Kidney (tissue), 14 donors: ENCODE measurements around the gene CIBAR2. TPM values are rescaled to one million over a fixed set of nuclear protein-coding genes. Genes with fewer than 3 reads are reported as not detected.

Experiments
- DNase-seq, 5 donors: peaks; one replicate each; pipeline ENCODE4 v3.0.0-alpha.2; 2013 to 2020
- FAIRE-seq: peaks from 2 replicates; lab custom pipeline; 2012; peaks lifted over from hg19 to GRCh38; lab: Jason Lieb, UNC
- H3K27ac ChIP-seq, 2 donors: one replicate each; pipeline ENCODE4 v1.7.0; 2013; ENCODE audit warnings: low read depth in 2 of 2, low read length in 2 of 2, inconsistent platforms in 1 of 2
- H3K27me3 ChIP-seq: one replicate; pipeline ENCODE4 v1.7.1; 2013; ENCODE audit warnings: low read length, inconsistent platforms; ENCODE audit not compliant: control insufficient read depth, insufficient read depth
- H3K36me3 ChIP-seq, 3 donors: one replicate each; pipeline versions ENCODE4 v1.7.0 to v1.7.1; 2013; ENCODE audit warnings: low read length in 3 of 3, control low read depth in 1 of 3, inconsistent platforms in 1 of 3; ENCODE audit not compliant: insufficient read depth in 3 of 3, control insufficient read depth in 2 of 3
- H3K4me1 ChIP-seq, 3 donors: one replicate each; pipeline versions ENCODE4 v1.7.0 to v1.7.1; 2013; ENCODE audit warnings: low read length in 3 of 3, inconsistent platforms in 1 of 3, low read depth in 1 of 3; ENCODE audit not compliant: control insufficient read depth in 2 of 3, insufficient read depth in 2 of 3
- H3K4me3 ChIP-seq, 3 donors: one replicate each; pipeline versions ENCODE4 v1.7.0 to v1.8.1; 2013; ENCODE audit warnings: low read length in 3 of 3, control low read depth in 1 of 3, inconsistent platforms in 1 of 3
- H3K9ac ChIP-seq, 3 donors: one replicate each; pipeline versions ENCODE4 v1.7.0 to v1.7.1; 2013; ENCODE audit warnings: low read length in 3 of 3, control low read depth in 1 of 3, inconsistent platforms in 1 of 3
- H3K9me3 ChIP-seq, 3 donors: one replicate each; pipeline versions ENCODE4 v1.7.0 to v1.7.1; 2013; ENCODE audit warnings: low read length in 3 of 3, control low read depth in 1 of 3, inconsistent platforms in 1 of 3; ENCODE audit not compliant: control insufficient read depth in 2 of 3, insufficient read depth in 1 of 3
- intact Hi-C: fragments of 100-400 bp; cut with DNase I; formaldehyde crosslinking; loops from one replicate; pipeline ENCODE4 v1.11.1; 2022
- polyA plus RNA-seq: library from polyadenylated mRNA; stranded (reverse); fragments of 350-450 nt; fragmentation: Illumina TruSeq; extraction: RNeasy Lipid Tissue Mini Kit (QIAGEN cat#74804); gene quantifications from one replicate; pipeline ENCODE4 v1.2.3, GENCODE V29; 2014; ENCODE audit warnings: low read depth, low replicate concordance; ENCODE audit not compliant: insufficient read depth
- total RNA-seq: library from RNA; stranded (reverse); fragmentation: NEBNext Ultra II Directional; extraction: Animal tissue kit (Norgen Biotek cat#: 25700); gene quantifications from one replicate; pipeline ENCODE4 v1.2.1, GENCODE V29; 2021
- TF ChIP-seq, protein P1 (sequence below): IDR thresholded peaks from 3 replicates; pipeline ENCODE4 v1.5.1; 2012; ENCODE audit warnings: mild to moderate bottlenecking, moderate library complexity, borderline replicate concordance; ENCODE audit not compliant: insufficient read depth; ENCODE audit errors: extremely low read depth
- donor health status: control.
- donor health status: control.
- donor health status: control.
- donor health status: control.
- donor health status: control.
- donor health status: DM: yes; HTN: yes; CAD: no.
- donor health status: Normal renal cell carcinoma (clear cell type).

Gene CIBAR2
- total and polyA plus RNA-seq, 2 donors from 2014 or later = 1.6 TPM; not detected in 1

DNA sequence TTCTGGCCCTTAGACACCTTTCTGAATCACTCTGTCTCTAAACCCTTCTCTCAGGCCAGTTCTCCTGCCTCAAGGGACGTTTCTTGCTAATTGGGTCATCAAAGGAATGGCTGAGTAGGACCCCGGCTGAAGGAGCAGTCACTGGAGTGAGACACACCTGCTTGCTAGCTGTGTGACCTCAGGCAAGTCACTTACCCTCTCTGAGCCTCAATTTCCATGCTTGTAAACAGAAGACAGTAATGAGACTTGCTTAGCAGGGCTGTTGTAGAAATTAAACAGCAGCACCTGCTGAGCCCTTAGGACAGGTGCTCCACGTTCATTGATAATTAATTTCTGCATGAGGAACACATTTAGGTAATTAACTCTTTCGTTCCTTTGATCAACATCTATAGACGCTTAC, 6.8 kb downstream of the CIBAR2 start:
- intact Hi-C loops = no loop called here
- Histone ChIP-seq H3K9me3 (no peaks in the 10 kb centered on the region), H3K36me3 (no peaks in the 10 kb centered on the region), H3K4me1 (peaks cover 0 to 2% (median 0%) of the 10 kb centered on the region in 3 donors), H3K27me3 (no peaks in the 10 kb centered on the region), H3K9ac (no peak overlapping the region), H3K27ac (no peak overlapping the region), H3K4me3 (no peak overlapping the region)
- DNase-seq (no peak), FAIRE-seq (no peak)
- TF ChIP-seq, protein P1, sequence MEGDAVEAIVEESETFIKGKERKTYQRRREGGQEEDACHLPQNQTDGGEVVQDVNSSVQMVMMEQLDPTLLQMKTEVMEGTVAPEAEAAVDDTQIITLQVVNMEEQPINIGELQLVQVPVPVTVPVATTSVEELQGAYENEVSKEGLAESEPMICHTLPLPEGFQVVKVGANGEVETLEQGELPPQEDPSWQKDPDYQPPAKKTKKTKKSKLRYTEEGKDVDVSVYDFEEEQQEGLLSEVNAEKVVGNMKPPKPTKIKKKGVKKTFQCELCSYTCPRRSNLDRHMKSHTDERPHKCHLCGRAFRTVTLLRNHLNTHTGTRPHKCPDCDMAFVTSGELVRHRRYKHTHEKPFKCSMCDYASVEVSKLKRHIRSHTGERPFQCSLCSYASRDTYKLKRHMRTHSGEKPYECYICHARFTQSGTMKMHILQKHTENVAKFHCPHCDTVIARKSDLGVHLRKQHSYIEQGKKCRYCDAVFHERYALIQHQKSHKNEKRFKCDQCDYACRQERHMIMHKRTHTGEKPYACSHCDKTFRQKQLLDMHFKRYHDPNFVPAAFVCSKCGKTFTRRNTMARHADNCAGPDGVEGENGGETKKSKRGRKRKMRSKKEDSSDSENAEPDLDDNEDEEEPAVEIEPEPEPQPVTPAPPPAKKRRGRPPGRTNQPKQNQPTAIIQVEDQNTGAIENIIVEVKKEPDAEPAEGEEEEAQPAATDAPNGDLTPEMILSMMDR = no peak

DNA sequence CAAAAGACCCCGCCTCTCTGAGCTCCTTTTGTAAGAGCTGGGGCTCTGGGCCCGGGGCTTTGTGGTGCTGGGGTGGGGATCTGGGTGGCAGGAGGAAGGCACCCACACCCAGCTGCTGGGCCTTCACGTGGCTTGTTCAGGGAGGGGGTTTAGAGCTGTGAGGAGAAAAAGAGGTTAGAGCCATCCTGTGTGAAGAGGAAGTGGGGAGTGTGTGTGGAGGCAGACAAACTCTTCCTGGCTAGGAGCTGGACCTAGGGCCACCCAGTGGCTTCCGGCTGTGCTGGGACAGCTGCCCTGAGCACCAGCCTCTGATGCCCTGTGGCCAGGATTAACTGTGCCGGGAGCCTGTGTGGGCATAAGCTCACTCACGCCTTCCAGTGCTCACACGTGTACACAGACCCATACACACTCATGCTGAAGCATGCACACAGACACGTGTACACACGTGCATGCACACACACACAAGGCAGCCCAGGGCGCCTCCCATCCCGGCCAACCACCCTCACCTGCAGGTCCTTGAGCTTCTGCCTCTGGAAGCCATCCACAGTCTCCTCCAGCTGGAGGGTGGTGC, 7.4 kb downstream of the CIBAR2 start:
- H3K36me3 ChIP-seq = no peaks in the 10 kb centered on the region
- TF ChIP-seq, protein P1 = no peak
- H3K27ac ChIP-seq = no peak overlapping the region
- DNase-seq (peak in 1 of 5 donors; percentile 68), FAIRE-seq (no peak)
- no peaks in the 10 kb centered on the region for H3K9me3 ChIP-seq
- intact Hi-C loops = no loop called here
- no peaks in the 10 kb centered on the region for H3K27me3 ChIP-seq
- H3K4me3 ChIP-seq = no peak overlapping the region
- peaks cover 0 to 2% (median 0%) of the 10 kb centered on the region in 3 donors for H3K4me1 ChIP-seq
- H3K9ac ChIP-seq = no peak overlapping the region

GRCh38 chr16:85104147-85104546, 8.1 kb downstream of the CIBAR2 start:
- no peak for DNase-seq
- TF ChIP-seq, protein P1 = no peak
- FAIRE-seq = no peak
- Histone ChIP-seq H3K9me3 (no peaks in the 10 kb centered on the region), H3K4me3 (no peak overlapping the region), H3K4me1 (peaks cover 0 to 2% (median 0%) of the 10 kb centered on the region in 3 donors), H3K9ac (no peak overlapping the region), H3K27me3 (no peaks in the 10 kb centered on the region), H3K36me3 (no peaks in the 10 kb centered on the region), H3K27ac (no peak overlapping the region)
- intact Hi-C loops = no loop called here
